H9 (cell line): ENCODE results near the gene TBC1D8. TPM values are rescaled to one million over a fixed set of nuclear protein-coding genes. Genes with fewer than 3 reads are reported as not detected.

Source experiments
- DNase-seq: peaks from one replicate; pipeline ENCODE4 v3.0.0-alpha.2; 2017
- H2AFZ ChIP-seq: one replicate; pipeline ENCODE4 v1.6.1; 2013; ENCODE audit warnings: mild to moderate bottlenecking, low read length, control low read depth, moderate library complexity
- H2AK5ac ChIP-seq: 2 replicates; pipeline ENCODE4 v1.6.1; 2013; ENCODE audit warnings: low read length, control low read depth, mixed read lengths; ENCODE audit not compliant: insufficient read length
- H2BK120ac ChIP-seq: one replicate; pipeline ENCODE4 v1.6.1; 2013; ENCODE audit warnings: low read depth, mild to moderate bottlenecking, low read length, control low read depth, inconsistent platforms; ENCODE audit not compliant: poor library complexity, severe bottlenecking
- H2BK12ac ChIP-seq: 2 replicates; pipeline ENCODE4 v1.6.1; 2013; ENCODE audit warnings: low read length, control low read depth, mixed read lengths, low read depth; ENCODE audit not compliant: insufficient read length
- H2BK15ac ChIP-seq: 2 replicates; pipeline ENCODE4 v1.6.1; 2013; ENCODE audit warnings: low read depth, low read length, control low read depth
- H2BK20ac ChIP-seq: one replicate; pipeline ENCODE4 v1.6.1; 2013; ENCODE audit warnings: low read depth, mild to moderate bottlenecking, low read length, control low read depth, inconsistent platforms; ENCODE audit not compliant: poor library complexity, severe bottlenecking
- H2BK5ac ChIP-seq: 2 replicates; pipeline ENCODE4 v1.6.1; 2013; ENCODE audit warnings: low read length, control low read depth, mixed read lengths; ENCODE audit not compliant: insufficient read length
- H3K14ac ChIP-seq: 2 replicates; pipeline ENCODE4 v1.6.1; 2013; ENCODE audit warnings: low read length, control low read depth; ENCODE audit not compliant: insufficient read depth
- H3K18ac ChIP-seq: 2 replicates; pipeline ENCODE4 v1.6.1; 2013; ENCODE audit warnings: low read depth, mild to moderate bottlenecking, mixed read lengths, low read length, control low read depth; ENCODE audit not compliant: insufficient read length
- H3K23ac ChIP-seq: 2 replicates; pipeline ENCODE4 v1.6.1; 2013; ENCODE audit warnings: low read length, control low read depth, mixed read lengths, low read depth; ENCODE audit not compliant: insufficient read length
- H3K23me2 ChIP-seq: 2 replicates; pipeline ENCODE4 v1.6.1; 2013; ENCODE audit warnings: low read depth, mild to moderate bottlenecking, mixed read lengths, low read length, control low read depth; ENCODE audit not compliant: insufficient read length, poor library complexity, severe bottlenecking
- H3K27ac ChIP-seq: 2 replicates; pipeline ENCODE4 v1.5.1; 2013; ENCODE audit warnings: low read length, control low read depth, mixed read lengths, low read depth; ENCODE audit not compliant: insufficient read length
- H3K27me3 ChIP-seq: 2 replicates; pipeline ENCODE4 v1.6.1; 2013; ENCODE audit warnings: low read length, control low read depth, inconsistent platforms; ENCODE audit not compliant: insufficient read depth
- H3K4ac ChIP-seq: 2 replicates; pipeline ENCODE4 v1.6.1; 2013; ENCODE audit warnings: low read depth, mild to moderate bottlenecking, control low read depth, inconsistent platforms, low read length, moderate library complexity
- H3K4me1 ChIP-seq: 2 replicates; pipeline ENCODE4 v1.6.1; 2013; ENCODE audit warnings: low read length, control low read depth, inconsistent platforms; ENCODE audit not compliant: insufficient read depth
- H3K4me2 ChIP-seq: 2 replicates; pipeline ENCODE4 v1.6.1; 2013; ENCODE audit warnings: low read length, control low read depth, mixed read lengths; ENCODE audit not compliant: insufficient read length, insufficient read depth
- H3K56ac ChIP-seq: 2 replicates; pipeline ENCODE4 v1.6.1; 2013; ENCODE audit warnings: low read depth, mild to moderate bottlenecking, mixed read lengths, low read length, control low read depth; ENCODE audit not compliant: insufficient read length
- H3K79me1 ChIP-seq: 2 replicates; pipeline ENCODE4 v1.6.1; 2013; ENCODE audit warnings: low read depth, mild to moderate bottlenecking, moderate library complexity, low read length, control low read depth, inconsistent platforms; ENCODE audit not compliant: insufficient read depth, poor library complexity, severe bottlenecking
- H3K79me2 ChIP-seq: 2 replicates; pipeline ENCODE4 v1.6.1; 2013; ENCODE audit warnings: low read length, control low read depth, inconsistent platforms; ENCODE audit not compliant: insufficient read depth
- H3K9ac ChIP-seq: 2 replicates; pipeline ENCODE4 v1.6.1; 2013; ENCODE audit warnings: low read length, control low read depth, mixed read lengths; ENCODE audit not compliant: insufficient read length; ENCODE audit errors: extremely low read depth
- H3K9me3 ChIP-seq: one replicate; pipeline ENCODE4 v1.6.1; 2013; ENCODE audit warnings: low read depth, low read length, inconsistent platforms; ENCODE audit not compliant: control insufficient read depth
- H3T11ph ChIP-seq: one replicate; pipeline ENCODE4 v1.6.1; 2013; ENCODE audit warnings: mild to moderate bottlenecking, low read length, control low read depth, inconsistent platforms
- H4K20me1 ChIP-seq: one replicate; pipeline ENCODE4 v1.6.1; 2013; ENCODE audit not compliant: control insufficient read depth, insufficient read length, insufficient read depth
- H4K5ac ChIP-seq: 2 replicates; pipeline ENCODE4 v1.6.1; 2013; ENCODE audit warnings: low read depth, mild to moderate bottlenecking, mixed read lengths, low read length, control low read depth; ENCODE audit not compliant: insufficient read length
- H4K8ac ChIP-seq: replicated peaks from 2 replicates; pipeline ENCODE4 v1.6.1; 2013; ENCODE audit warnings: low read length, control low read depth, mixed read lengths, low read depth; ENCODE audit not compliant: insufficient read length
- H4K91ac ChIP-seq: 2 replicates; pipeline ENCODE4 v1.6.1; 2013; ENCODE audit warnings: low read depth, mild to moderate bottlenecking, moderate library complexity, mixed read lengths, low read length, control low read depth; ENCODE audit not compliant: insufficient read length
- H3K27ac Mint-ChIP-seq, 3 experiments: 2 replicates in 2 of 3; 3 replicates in 1 of 3; pipeline ENCODE4 v1.8.0; 2020 to 2021; ENCODE audit warnings: mixed read lengths in 3 of 3, mild to moderate bottlenecking in 1 of 3, moderate library complexity in 1 of 3
- H3K27me3 Mint-ChIP-seq: 2 replicates; pipeline ENCODE4 v1.8.0; 2021; ENCODE audit warnings: low read depth, mild to moderate bottlenecking, moderate library complexity, mixed read lengths
- H3K36me3 Mint-ChIP-seq, 3 experiments: 2 replicates in 2 of 3; 3 replicates in 1 of 3; pipeline ENCODE4 v1.8.0; 2020 to 2021; ENCODE audit warnings: low read depth in 3 of 3, mixed read lengths in 3 of 3; ENCODE audit not compliant: insufficient read depth in 1 of 3
- H3K4me1 Mint-ChIP-seq, 2 experiments: 2 replicates each; pipeline ENCODE4 v1.8.0; 2020; ENCODE audit warnings: mixed read lengths in 2 of 2
- H3K4me3 Mint-ChIP-seq, 2 experiments: 2 replicates in 1 of 2; 3 replicates in 1 of 2; pipeline ENCODE4 v1.8.0; 2020 to 2021; ENCODE audit warnings: mild to moderate bottlenecking in 2 of 2, mixed read lengths in 2 of 2, moderate library complexity in 1 of 2
- H3K9me3 Mint-ChIP-seq, 2 experiments: 2 replicates in 1 of 2; 3 replicates in 1 of 2; pipeline ENCODE4 v1.8.0; 2020; ENCODE audit warnings: mild to moderate bottlenecking in 2 of 2, mixed read lengths in 2 of 2, moderate library complexity in 1 of 2
- WGBS: extraction: QIAGEN DNeasy Blood & Tissue Kit; methylation state at CpG from one replicate; pipeline ENCODE4 v1.1.7; 2013; ENCODE audit warnings: missing lambda C conversion rate, low lambda C conversion rate, mixed read lengths; ENCODE audit not compliant: insufficient read length; ENCODE audit errors: extremely low coverage; 5-methylcytosine and 5-hydroxymethylcytosine counted together
- total RNA-seq: library from RNA; stranded (reverse); gene quantifications from 2 replicates; pipeline ENCODE4 v1.2.1, GENCODE V29; 2021
- TF ChIP-seq, protein P1 (sequence below): fragments of 200-600 bp; sonication (generic); conservative IDR thresholded peaks from 3 replicates; pipeline ENCODE4 v1.8.0; 2021; ENCODE audit warnings: antibody characterized with exemption, mild to moderate bottlenecking

Gene TBC1D8
- total RNA-seq, 1 experiment from 2014 or later, result 16.6 TPM

DNA sequence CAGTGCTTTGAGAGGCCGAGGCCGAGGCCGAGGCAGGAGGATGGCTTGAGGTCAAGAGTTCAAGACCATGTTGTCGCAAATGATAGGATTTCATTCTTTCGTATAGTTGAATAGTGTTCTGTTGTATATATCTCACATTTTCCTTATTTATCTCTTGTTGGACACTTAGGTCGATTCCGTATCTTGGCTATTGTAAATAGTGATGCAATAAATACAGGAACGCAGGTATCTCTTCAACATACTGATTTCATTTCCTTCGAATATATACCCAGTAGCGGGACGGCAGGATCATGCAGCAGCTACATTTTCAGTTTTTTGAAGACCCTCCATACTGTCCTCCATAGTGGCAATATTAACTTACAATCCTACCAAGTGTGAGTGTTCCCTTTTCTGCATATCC, 4.1 kb downstream of the TBC1D8 start:
- Histone ChIP-seq H2BK120ac (no peak overlapping the region), H2BK5ac (no peak overlapping the region), H3K79me1 (no peaks in the 10 kb centered on the region), H3K27me3 (no peaks in the 10 kb centered on the region; the same call in 1 of the 2 replicates), H4K5ac (no peak overlapping the region), H3K9me3 (no peaks in the 10 kb centered on the region), H3K56ac (no peak overlapping the region), H4K20me1 (no peaks in the 10 kb centered on the region), H3K14ac (no peak overlapping the region), H2AK5ac (no peak overlapping the region), H3K4me1 (peaks cover 6% of the 10 kb centered on the region; the same call in 1 of the 2 replicates), H4K91ac (no peak overlapping the region), H4K8ac (no peak overlapping the region), H2BK20ac (no peak overlapping the region), H3T11ph (no peak overlapping the region), H3K18ac (no peak overlapping the region), H2AFZ (no peak overlapping the region), H3K79me2 (peaks cover 16% of the 10 kb centered on the region; the same call in 1 of the 2 replicates), H3K4ac (no peak overlapping the region), H3K23me2 (peaks cover 17% of the 10 kb centered on the region), H3K9ac (no peak overlapping the region), H3K4me2 (no peak overlapping the region), H2BK15ac (no peak overlapping the region), H3K27ac (no peak overlapping the region), H2BK12ac (no peak overlapping the region), H3K23ac (no peak overlapping the region)
- no peak for DNase-seq
- no peak overlapping the region for H3K4me3 Mint-ChIP-seq
- H3K36me3 Mint-ChIP-seq, result peaks cover 4 to 7% (median 6%) of the 10 kb centered on the region in 3 experiments; a peak in 6 of 7 replicates
- H3K9me3 Mint-ChIP-seq, result peaks cover 6 to 9% of the 10 kb centered on the region in 2 experiments; a peak in 3 of 5 replicates
- WGBS, result no CpG with 5 or more reads among the region's 11 CpGs
- TF ChIP-seq, protein P1, sequence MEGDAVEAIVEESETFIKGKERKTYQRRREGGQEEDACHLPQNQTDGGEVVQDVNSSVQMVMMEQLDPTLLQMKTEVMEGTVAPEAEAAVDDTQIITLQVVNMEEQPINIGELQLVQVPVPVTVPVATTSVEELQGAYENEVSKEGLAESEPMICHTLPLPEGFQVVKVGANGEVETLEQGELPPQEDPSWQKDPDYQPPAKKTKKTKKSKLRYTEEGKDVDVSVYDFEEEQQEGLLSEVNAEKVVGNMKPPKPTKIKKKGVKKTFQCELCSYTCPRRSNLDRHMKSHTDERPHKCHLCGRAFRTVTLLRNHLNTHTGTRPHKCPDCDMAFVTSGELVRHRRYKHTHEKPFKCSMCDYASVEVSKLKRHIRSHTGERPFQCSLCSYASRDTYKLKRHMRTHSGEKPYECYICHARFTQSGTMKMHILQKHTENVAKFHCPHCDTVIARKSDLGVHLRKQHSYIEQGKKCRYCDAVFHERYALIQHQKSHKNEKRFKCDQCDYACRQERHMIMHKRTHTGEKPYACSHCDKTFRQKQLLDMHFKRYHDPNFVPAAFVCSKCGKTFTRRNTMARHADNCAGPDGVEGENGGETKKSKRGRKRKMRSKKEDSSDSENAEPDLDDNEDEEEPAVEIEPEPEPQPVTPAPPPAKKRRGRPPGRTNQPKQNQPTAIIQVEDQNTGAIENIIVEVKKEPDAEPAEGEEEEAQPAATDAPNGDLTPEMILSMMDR, result no peak
- peaks cover 13% of the 10 kb centered on the region for H3K27me3 Mint-ChIP-seq
- no peak overlapping the region; a peak in 1 of 7 replicates for H3K27ac Mint-ChIP-seq
- peaks cover 59 to 61% of the 10 kb centered on the region in 2 experiments for H3K4me1 Mint-ChIP-seq
